ENCODE results near the gene CREB5. TPM values are rescaled to one million over a fixed set of nuclear protein-coding genes. Genes with fewer than 3 reads are reported as not detected.

The CREB5 gene
- total RNA-seq, 4 donors from 2014 or later = 7.8 to 29.9 (median 12.9) TPM

GRCh38 chr7:28479507-28479947, 67.2 kb downstream of the CREB5 start:
- no peak overlapping the region for H3K27ac ChIP-seq
- H3K27me3 ChIP-seq = no peaks in the 10 kb centered on the region
- WGBS, 2 donors (ENCODE audit: low coverage in 1 of 2) = 88 to 91% methylated on average over 4 to 6 of the region's 6 CpGs
- no peaks in the 10 kb centered on the region for H3K9me3 ChIP-seq
- no peaks in the 10 kb centered on the region for H3K36me3 ChIP-seq
- no peaks in the 10 kb centered on the region for H3K4me1 ChIP-seq
- H3K4me3 ChIP-seq = no peak overlapping the region
- TF ChIP-seq POLR2AphosphoS5 (IDR thresholded peaks at IDR 0.05) (no peak), EP300 (IDR thresholded peaks at IDR 0.05) (no peak), POLR2A (IDR thresholded peaks at IDR 0.05) (no peak)
- TF ChIP-seq, protein P1, sequence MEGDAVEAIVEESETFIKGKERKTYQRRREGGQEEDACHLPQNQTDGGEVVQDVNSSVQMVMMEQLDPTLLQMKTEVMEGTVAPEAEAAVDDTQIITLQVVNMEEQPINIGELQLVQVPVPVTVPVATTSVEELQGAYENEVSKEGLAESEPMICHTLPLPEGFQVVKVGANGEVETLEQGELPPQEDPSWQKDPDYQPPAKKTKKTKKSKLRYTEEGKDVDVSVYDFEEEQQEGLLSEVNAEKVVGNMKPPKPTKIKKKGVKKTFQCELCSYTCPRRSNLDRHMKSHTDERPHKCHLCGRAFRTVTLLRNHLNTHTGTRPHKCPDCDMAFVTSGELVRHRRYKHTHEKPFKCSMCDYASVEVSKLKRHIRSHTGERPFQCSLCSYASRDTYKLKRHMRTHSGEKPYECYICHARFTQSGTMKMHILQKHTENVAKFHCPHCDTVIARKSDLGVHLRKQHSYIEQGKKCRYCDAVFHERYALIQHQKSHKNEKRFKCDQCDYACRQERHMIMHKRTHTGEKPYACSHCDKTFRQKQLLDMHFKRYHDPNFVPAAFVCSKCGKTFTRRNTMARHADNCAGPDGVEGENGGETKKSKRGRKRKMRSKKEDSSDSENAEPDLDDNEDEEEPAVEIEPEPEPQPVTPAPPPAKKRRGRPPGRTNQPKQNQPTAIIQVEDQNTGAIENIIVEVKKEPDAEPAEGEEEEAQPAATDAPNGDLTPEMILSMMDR (IDR thresholded peaks at IDR 0.05) = no peak
- ATAC-seq = no peak

GRCh38 chr7:28480595-28480994, 68.3 kb downstream of the CREB5 start:
- Histone ChIP-seq H3K9me3 (no peaks in the 10 kb centered on the region), H3K36me3 (no peaks in the 10 kb centered on the region), H3K27me3 (no peaks in the 10 kb centered on the region), H3K27ac (no peak overlapping the region), H3K4me1 (no peaks in the 10 kb centered on the region), H3K4me3 (no peak overlapping the region)
- 100% methylated on average over 1 to 3 of the region's 3 CpGs for WGBS, 2 donors (ENCODE audit: low coverage in 1 of 2)
- TF ChIP-seq POLR2A (IDR thresholded peaks at IDR 0.05) = no peak
- TF ChIP-seq POLR2AphosphoS5 (IDR thresholded peaks at IDR 0.05) = no peak
- no peak for TF ChIP-seq EP300 (IDR thresholded peaks at IDR 0.05)
- TF ChIP-seq, protein P1 (IDR thresholded peaks at IDR 0.05) = no peak
- ATAC-seq = no peak

DNA sequence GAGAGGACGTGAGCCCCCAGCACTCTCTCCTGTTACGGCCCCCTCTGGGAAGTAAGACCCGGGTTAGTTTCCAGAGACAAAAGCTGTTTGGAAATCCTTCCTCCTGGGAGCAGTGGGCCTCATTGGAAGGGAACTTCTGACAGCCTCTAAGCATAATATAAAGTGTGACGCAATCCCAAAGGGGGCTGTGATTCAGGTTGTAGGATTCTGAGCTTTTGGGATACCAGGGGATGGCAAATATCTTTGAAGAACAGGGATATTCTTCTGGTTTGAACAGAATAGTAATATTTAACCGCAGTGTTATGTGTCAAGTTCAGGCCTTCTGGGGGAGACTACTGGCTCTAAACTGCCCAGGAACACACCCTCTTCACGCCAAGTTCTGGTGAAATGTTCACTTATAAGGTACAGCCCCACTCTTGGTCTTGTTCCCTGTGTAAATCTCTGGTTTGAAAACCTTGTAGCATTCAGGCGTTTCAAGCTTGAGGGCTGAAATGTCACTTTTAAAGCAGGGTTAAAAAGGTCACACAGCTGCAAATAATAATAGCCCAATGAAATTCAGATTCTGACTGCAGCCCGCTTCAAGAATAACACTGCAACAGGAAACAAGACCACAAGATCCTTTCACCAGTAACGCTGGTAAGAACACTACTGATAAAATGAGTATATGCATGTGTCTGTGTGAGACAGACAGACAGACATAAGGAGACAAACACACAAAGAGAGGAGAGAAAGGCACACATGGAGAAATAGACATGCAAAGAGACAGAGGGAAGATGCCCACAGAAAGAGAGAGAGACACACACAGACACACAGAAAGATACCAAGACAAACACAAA, 69.0 kb downstream of the CREB5 start:
- TF ChIP-seq POLR2AphosphoS5 (IDR thresholded peaks at IDR 0.05) (no peak), EP300 (IDR thresholded peaks at IDR 0.05) (no peak), POLR2A (IDR thresholded peaks at IDR 0.05) (no peak)
- TF ChIP-seq, protein P1 (IDR thresholded peaks at IDR 0.05) = no peak
- no peak overlapping the region for H3K27ac ChIP-seq
- no peaks in the 10 kb centered on the region for H3K9me3 ChIP-seq
- H3K36me3 ChIP-seq = no peaks in the 10 kb centered on the region
- H3K4me1 ChIP-seq = no peaks in the 10 kb centered on the region
- 72 to 77% methylated on average over 6 to 9 of the region's 9 CpGs for WGBS, 2 donors (ENCODE audit: low coverage in 1 of 2)
- ATAC-seq = peak; percentile 66
- H3K4me3 ChIP-seq = no peak overlapping the region
- H3K27me3 ChIP-seq = no peaks in the 10 kb centered on the region

DNA sequence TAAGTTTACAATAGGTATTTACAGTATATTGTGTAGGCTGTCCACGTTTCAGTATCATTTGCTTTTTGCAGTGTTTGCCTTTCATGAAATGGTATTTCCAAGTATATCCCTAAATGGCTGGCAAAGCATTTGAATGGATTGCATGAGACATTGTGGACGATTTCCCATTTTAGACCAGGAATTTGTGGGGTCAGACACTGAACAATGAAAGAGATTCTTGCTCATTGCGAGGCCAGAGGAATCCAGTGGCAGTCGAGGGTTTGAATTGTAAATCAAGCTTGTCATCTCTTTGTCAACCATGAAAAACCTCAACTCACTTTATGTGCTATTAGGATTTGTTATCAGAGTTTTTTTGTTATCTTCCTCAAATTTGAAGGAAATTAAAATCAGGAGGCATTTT, 70.8 kb downstream of the CREB5 start:
- Histone ChIP-seq H3K36me3 (no peaks in the 10 kb centered on the region), H3K9me3 (no peaks in the 10 kb centered on the region), H3K4me1 (peaks cover 0 to 1% (median 0%) of the 10 kb centered on the region in 3 donors), H3K27ac (no peak overlapping the region), H3K27me3 (no peaks in the 10 kb centered on the region), H3K4me3 (no peak overlapping the region)
- 79 to 80% methylated on average over 4 of the region's 4 CpGs for WGBS, 2 donors (ENCODE audit: low coverage in 1 of 2)
- TF ChIP-seq EP300 (IDR thresholded peaks at IDR 0.05) = no peak
- no peak for ATAC-seq

DNA sequence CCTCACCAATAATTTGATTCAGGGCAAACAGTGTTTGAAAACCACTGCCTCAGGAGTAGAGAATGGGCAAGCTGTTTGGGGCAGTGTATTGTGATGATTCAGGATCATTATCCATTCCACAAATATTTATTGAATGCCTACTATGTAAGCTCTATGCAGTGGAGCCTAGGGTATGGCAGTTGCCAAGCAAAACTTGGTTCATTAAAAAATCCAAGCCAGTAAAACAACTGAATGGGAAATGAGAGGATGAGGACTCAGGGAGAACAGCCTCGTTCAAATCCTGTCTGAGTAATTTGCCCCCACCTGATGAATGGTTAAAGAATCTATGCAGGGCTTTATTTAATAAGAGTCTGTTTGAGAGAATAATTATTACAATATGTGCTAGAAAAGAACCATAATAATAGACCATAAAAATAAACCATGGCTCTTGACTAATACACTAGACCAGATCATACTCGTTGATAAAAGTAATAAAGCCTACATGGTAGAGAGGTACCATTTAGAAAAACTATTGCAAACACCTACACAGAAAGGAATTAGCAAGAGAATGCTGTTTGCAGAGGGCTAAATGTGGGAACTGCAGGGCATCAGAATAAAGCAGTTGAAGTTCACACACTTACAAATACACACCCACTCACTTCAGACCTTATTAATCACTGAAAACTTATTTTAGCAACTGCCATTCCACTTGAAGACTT, 71.7 kb downstream of the CREB5 start:
- Histone ChIP-seq H3K9me3 (no peaks in the 10 kb centered on the region), H3K4me3 (no peak overlapping the region), H3K4me1 (peaks cover 0 to 5% (median 0%) of the 10 kb centered on the region in 3 donors), H3K27me3 (no peaks in the 10 kb centered on the region), H3K27ac (no peak overlapping the region), H3K36me3 (no peaks in the 10 kb centered on the region)
- WGBS, 2 donors (ENCODE audit: low coverage in 1 of 2) = 47 to 48% methylated on average over 2 of the region's 2 CpGs
- no peak for ATAC-seq
- TF ChIP-seq, protein P1 (IDR thresholded peaks at IDR 0.05) = no peak
- TF ChIP-seq EP300 (IDR thresholded peaks at IDR 0.05) = no peak
- no peak for TF ChIP-seq POLR2AphosphoS5 (IDR thresholded peaks at IDR 0.05)
- no peak for TF ChIP-seq POLR2A (IDR thresholded peaks at IDR 0.05)
